ENCODE results near the gene SRBD1.
A peak's percentile ranks its signal among the peaks of the same experiment; 100 is the strongest.

Gene SRBD1

GRCh38 chr2:45611020-45611859 is at the start of gene SRBD1:
SRBD1 (minus strand) TSS chr2:45611267; CDS start chr2:45605441, 5,826 bp downstream.
- DNase-seq: peak; percentile 89 to 90

- no peak for DNase-seq
These were observed 43.2 kb upstream of the SRBD1 start for GRCh38 chr2:45654250-45654649.

GRCh38 chr2:45653122-45653913 is 42.3 kb upstream of the SRBD1 start:
- no peak for DNase-seq

GRCh38 chr2:45652090-45653031 is 41.3 kb upstream of the SRBD1 start:
- peak; percentile 16 to 20 for DNase-seq

- DNase-seq: peak; percentile 38 to 58
These were observed 40.5 kb upstream of the SRBD1 start, which contains the start of gene PRKCE for GRCh38 chr2:45651415-45652089. PRKCE (plus strand) TSS chr2:45651675.

GRCh38 chr2:45650851-45651414 is 39.9 kb upstream of the SRBD1 start:
- DNase-seq: peak; percentile 95 to 97

- peak; percentile 59 to 68 for DNase-seq
These were observed 39.1 kb upstream of the SRBD1 start for GRCh38 chr2:45649858-45650811.

GRCh38 chr2:45649462-45649857 is 38.4 kb upstream of the SRBD1 start:
- no peak for DNase-seq

- no peak for DNase-seq
These were observed 37.6 kb upstream of the SRBD1 start for GRCh38 chr2:45648636-45649035.

- no peak for DNase-seq
These were observed 37.0 kb upstream of the SRBD1 start for GRCh38 chr2:45647986-45648520.

- DNase-seq: no peak
These were observed 36.3 kb upstream of the SRBD1 start for GRCh38 chr2:45647356-45647755.

GRCh38 chr2:45646289-45646688 is 35.2 kb upstream of the SRBD1 start:
- DNase-seq: no peak

GRCh38 chr2:45643543-45644542 is 32.8 kb upstream of the SRBD1 start:
- DNase-seq: peak; percentile 64 to 78

GRCh38 chr2:45643095-45643494 is 32.0 kb upstream of the SRBD1 start:
- no peak for DNase-seq

- DNase-seq: no peak
These were observed 29.5 kb upstream of the SRBD1 start for GRCh38 chr2:45640576-45640975.

GRCh38 chr2:45637440-45637839 is 26.4 kb upstream of the SRBD1 start:
- DNase-seq: no peak

GRCh38 chr2:45636008-45636407 is 24.9 kb upstream of the SRBD1 start:
- no peak for DNase-seq

GRCh38 chr2:45634223-45634622 is 23.2 kb upstream of the SRBD1 start:
- no peak for DNase-seq

- no peak for DNase-seq
These were observed 20.9 kb upstream of the SRBD1 start for GRCh38 chr2:45631955-45632354.
